GM12891 (cell line): ENCODE measurements around the gene UBTD2.

Source experiments
- POLR2A ChIP-seq: IDR thresholded peaks from 2 replicates; pipeline ENCODE4 v1.6.1; 2011; ENCODE audit warnings: low read depth, low read length, control low read depth
- POLR2AphosphoS5 ChIP-seq: IDR thresholded peaks from 2 replicates; pipeline ENCODE4 v1.6.1; 2011; ENCODE audit warnings: low read depth, low read length, control low read depth
- SPI1 ChIP-seq: IDR thresholded peaks from 2 replicates; pipeline ENCODE4 v1.6.1; 2011; ENCODE audit warnings: low read depth, low read length, control low read depth

- no peak for TF ChIP-seq POLR2AphosphoS5
- TF ChIP-seq POLR2A, result no peak
- no peak for TF ChIP-seq SPI1
These were observed 7.3 kb downstream of the UBTD2 start for GRCh38 chr5:172276214-172276613.
